Lower leg skin (tissue), 3 donors: ENCODE measurements around the gene NEK2.

ENCODE experiments used
- CTCF ChIP-seq, 3 donors: fragments of 450-650 bp; IDR thresholded peaks; one replicate each; pipeline ENCODE4 v1.5.1; 2016; ENCODE audit warnings: antibody characterized with exemption in 3 of 3, mild to moderate bottlenecking in 3 of 3, moderate library complexity in 2 of 3
- POLR2A ChIP-seq, 2 donors: fragments of 450-650 bp; IDR thresholded peaks; one replicate each; pipeline ENCODE4 v1.6.1; 2016 to 2017; ENCODE audit warnings: antibody characterized with exemption in 2 of 2, mild to moderate bottlenecking in 1 of 2, moderate library complexity in 1 of 2

GRCh38 chr1:211631168-211631567, 44.3 kb downstream of the NEK2 start:
- TF ChIP-seq CTCF (IDR thresholded peaks at IDR 0.05), result no peak
- no peak for TF ChIP-seq POLR2A (IDR thresholded peaks at IDR 0.05)
